WTC11 (cell line): ENCODE data around the gene C17orf67. TPM values are rescaled to one million over a fixed set of nuclear protein-coding genes. Genes with fewer than 3 reads are reported as not detected.

Experiments
- ARID4B ChIP-seq: sonication (generic); formaldehyde crosslinking; IDR thresholded peaks from 2 replicates; pipeline ENCODE4 v1.8.0; 2023; ENCODE audit warnings: missing genetic modification reagents, mild to moderate bottlenecking, borderline replicate concordance
- E2F1 ChIP-seq: sonication (generic); formaldehyde crosslinking; IDR thresholded peaks from 2 replicates; pipeline ENCODE4 v1.8.0; 2022; ENCODE audit warnings: mild to moderate bottlenecking, missing genetic modification reagents
- E2F4 ChIP-seq: sonication (generic); formaldehyde crosslinking; IDR thresholded peaks from 2 replicates; pipeline ENCODE4 v1.8.1; 2022; ENCODE audit warnings: low read depth, mild to moderate bottlenecking, moderate library complexity, missing genetic modification reagents, borderline replicate concordance
- GABPB1 ChIP-seq: sonication (generic); formaldehyde crosslinking; IDR thresholded peaks from 2 replicates; pipeline ENCODE4 v1.8.1; 2023; ENCODE audit warnings: mild to moderate bottlenecking, missing genetic modification reagents
- IRF1 ChIP-seq: sonication (generic); formaldehyde crosslinking; IDR thresholded peaks from 2 replicates; pipeline ENCODE4 v1.8.0; 2023; ENCODE audit warnings: missing genetic modification reagents
- JAZF1 ChIP-seq: fragments of 250-450 bp; sonication (Bioruptor Pico); IDR thresholded peaks from 2 replicates; pipeline ENCODE4 v1.9.0; 2021; ENCODE audit warnings: moderate library complexity, mild to moderate bottlenecking, inconsistent platforms
- JUN ChIP-seq: sonication (generic); formaldehyde crosslinking; IDR thresholded peaks from 2 replicates; pipeline ENCODE4 v1.8.0; 2023; ENCODE audit warnings: mild to moderate bottlenecking, missing genetic modification reagents
- MXD4 ChIP-seq: fragments of 250-450 bp; sonication (Bioruptor Pico); IDR thresholded peaks from 2 replicates; pipeline ENCODE4 v1.8.0; 2021; ENCODE audit warnings: mild to moderate bottlenecking, moderate library complexity, borderline replicate concordance
- MYBL2 ChIP-seq: sonication (generic); formaldehyde crosslinking; IDR thresholded peaks from 2 replicates; pipeline ENCODE4 v1.8.1; 2023; ENCODE audit warnings: mild to moderate bottlenecking, moderate library complexity, missing genetic modification reagents
- OVOL2 ChIP-seq: fragments of 250-450 bp; sonication (Bioruptor Pico); IDR thresholded peaks from 2 replicates; pipeline ENCODE4 v1.9.0; 2021; ENCODE audit warnings: mild to moderate bottlenecking, borderline replicate concordance
- PRRX2 ChIP-seq: fragments of 250-450 bp; sonication (Bioruptor Pico); IDR thresholded peaks from 2 replicates; pipeline ENCODE4 v1.8.0; 2021; ENCODE audit warnings: mild to moderate bottlenecking
- RORB ChIP-seq: fragments of 250-450 bp; sonication (Bioruptor Pico); IDR thresholded peaks from 2 replicates; pipeline ENCODE4 v1.9.0; 2021; ENCODE audit warnings: mild to moderate bottlenecking
- SOX15 ChIP-seq: fragments of 250-450 bp; sonication (Bioruptor Pico); IDR thresholded peaks from 2 replicates; pipeline ENCODE4 v1.9.0; 2021; ENCODE audit warnings: mild to moderate bottlenecking
- USF1 ChIP-seq: sonication (generic); formaldehyde crosslinking; IDR thresholded peaks from 2 replicates; pipeline ENCODE4 v1.8.0; 2022; ENCODE audit warnings: mild to moderate bottlenecking, missing genetic modification reagents
- ZNF138 ChIP-seq: sonication (generic); formaldehyde crosslinking; conservative IDR thresholded peaks from 2 replicates; pipeline ENCODE4 v1.8.1; 2022; ENCODE audit warnings: mild to moderate bottlenecking, moderate library complexity, missing genetic modification reagents
- ZNF219 ChIP-seq: sonication (generic); formaldehyde crosslinking; IDR thresholded peaks from 2 replicates; pipeline ENCODE4 v1.8.0; 2023; ENCODE audit warnings: missing genetic modification reagents, mild to moderate bottlenecking, borderline replicate concordance
- ZNF232 ChIP-seq: sonication (generic); formaldehyde crosslinking; IDR thresholded peaks from 2 replicates; pipeline ENCODE4 v1.8.0; 2022; ENCODE audit warnings: mild to moderate bottlenecking, missing genetic modification reagents
- ZNF263 ChIP-seq: sonication (generic); formaldehyde crosslinking; IDR thresholded peaks from 2 replicates; pipeline ENCODE4 v1.8.1; 2022; ENCODE audit warnings: low read depth, mild to moderate bottlenecking, moderate library complexity, missing genetic modification reagents
- ZNF423 ChIP-seq: fragments of 250-450 bp; sonication (Bioruptor Pico); IDR thresholded peaks from 2 replicates; pipeline ENCODE4 v2.1.2; 2022; ENCODE audit warnings: mild to moderate bottlenecking, moderate library complexity
- total RNA-seq: library from RNA; stranded (reverse); gene quantifications from 3 replicates; pipeline ENCODE4 v1.2.3, GENCODE V29; 2021
- TF ChIP-seq, protein P1 (sequence below): sonication (generic); formaldehyde crosslinking; conservative IDR thresholded peaks from 2 replicates; pipeline ENCODE4 v1.8.1; 2022; ENCODE audit warnings: mild to moderate bottlenecking, missing genetic modification reagents
- TF ChIP-seq, protein P2 (sequence below): sonication (generic); formaldehyde crosslinking; conservative IDR thresholded peaks from 2 replicates; pipeline ENCODE4 v1.8.1; 2023; ENCODE audit warnings: mild to moderate bottlenecking, low read depth, missing genetic modification reagents, moderate library complexity
- TF ChIP-seq, protein P3 (sequence below): sonication (generic); formaldehyde crosslinking; IDR thresholded peaks from 2 replicates; pipeline ENCODE4 v1.8.1; 2022; ENCODE audit warnings: mild to moderate bottlenecking, missing genetic modification reagents, moderate library complexity, borderline replicate concordance
- TF ChIP-seq, protein P4 (sequence below): sonication (generic); formaldehyde crosslinking; IDR thresholded peaks from 2 replicates; pipeline ENCODE4 v1.8.0; 2022; ENCODE audit warnings: mild to moderate bottlenecking, missing genetic modification reagents

Gene C17orf67
- total RNA-seq, 1 experiment from 2014 or later: 3.3 TPM

- TF ChIP-seq, protein P1, sequence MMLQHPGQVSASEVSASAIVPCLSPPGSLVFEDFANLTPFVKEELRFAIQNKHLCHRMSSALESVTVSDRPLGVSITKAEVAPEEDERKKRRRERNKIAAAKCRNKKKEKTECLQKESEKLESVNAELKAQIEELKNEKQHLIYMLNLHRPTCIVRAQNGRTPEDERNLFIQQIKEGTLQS (CRISPR knock-in tag): no peak
- TF ChIP-seq JUN (CRISPR knock-in tag) (0 out of 2 replicates have a peak, but pooled peaks have one; percentile 61), USF1 (CRISPR knock-in tag) (peak; percentile 36; the same call in 1 of the 2 replicates), IRF1 (no peak), RORB (CRISPR knock-in tag) (no peak), JAZF1 (CRISPR knock-in tag) (no peak), MYBL2 (CRISPR knock-in tag) (no peak), ZNF138 (no peak), E2F4 (CRISPR knock-in tag) (no peak), SOX15 (CRISPR knock-in tag) (no peak), OVOL2 (CRISPR knock-in tag) (no peak), ZNF232 (no peak), ZNF263 (CRISPR knock-in tag) (no peak), E2F1 (no peak), ZNF219 (CRISPR knock-in tag) (0 out of 2 replicates have a peak, but pooled peaks have one; percentile 55), ARID4B (CRISPR knock-in tag) (0 out of 2 replicates have a peak, but pooled peaks have one; percentile 40), ZNF423 (CRISPR knock-in tag) (no peak), MXD4 (CRISPR knock-in tag) (no peak), PRRX2 (CRISPR knock-in tag) (no peak), GABPB1 (CRISPR knock-in tag) (no peak)
- TF ChIP-seq, protein P2, sequence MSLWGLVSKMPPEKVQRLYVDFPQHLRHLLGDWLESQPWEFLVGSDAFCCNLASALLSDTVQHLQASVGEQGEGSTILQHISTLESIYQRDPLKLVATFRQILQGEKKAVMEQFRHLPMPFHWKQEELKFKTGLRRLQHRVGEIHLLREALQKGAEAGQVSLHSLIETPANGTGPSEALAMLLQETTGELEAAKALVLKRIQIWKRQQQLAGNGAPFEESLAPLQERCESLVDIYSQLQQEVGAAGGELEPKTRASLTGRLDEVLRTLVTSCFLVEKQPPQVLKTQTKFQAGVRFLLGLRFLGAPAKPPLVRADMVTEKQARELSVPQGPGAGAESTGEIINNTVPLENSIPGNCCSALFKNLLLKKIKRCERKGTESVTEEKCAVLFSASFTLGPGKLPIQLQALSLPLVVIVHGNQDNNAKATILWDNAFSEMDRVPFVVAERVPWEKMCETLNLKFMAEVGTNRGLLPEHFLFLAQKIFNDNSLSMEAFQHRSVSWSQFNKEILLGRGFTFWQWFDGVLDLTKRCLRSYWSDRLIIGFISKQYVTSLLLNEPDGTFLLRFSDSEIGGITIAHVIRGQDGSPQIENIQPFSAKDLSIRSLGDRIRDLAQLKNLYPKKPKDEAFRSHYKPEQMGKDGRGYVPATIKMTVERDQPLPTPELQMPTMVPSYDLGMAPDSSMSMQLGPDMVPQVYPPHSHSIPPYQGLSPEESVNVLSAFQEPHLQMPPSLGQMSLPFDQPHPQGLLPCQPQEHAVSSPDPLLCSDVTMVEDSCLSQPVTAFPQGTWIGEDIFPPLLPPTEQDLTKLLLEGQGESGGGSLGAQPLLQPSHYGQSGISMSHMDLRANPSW (CRISPR knock-in tag): 0 out of 2 replicates have a peak, but pooled peaks have one; percentile 73
- TF ChIP-seq, protein P3, sequence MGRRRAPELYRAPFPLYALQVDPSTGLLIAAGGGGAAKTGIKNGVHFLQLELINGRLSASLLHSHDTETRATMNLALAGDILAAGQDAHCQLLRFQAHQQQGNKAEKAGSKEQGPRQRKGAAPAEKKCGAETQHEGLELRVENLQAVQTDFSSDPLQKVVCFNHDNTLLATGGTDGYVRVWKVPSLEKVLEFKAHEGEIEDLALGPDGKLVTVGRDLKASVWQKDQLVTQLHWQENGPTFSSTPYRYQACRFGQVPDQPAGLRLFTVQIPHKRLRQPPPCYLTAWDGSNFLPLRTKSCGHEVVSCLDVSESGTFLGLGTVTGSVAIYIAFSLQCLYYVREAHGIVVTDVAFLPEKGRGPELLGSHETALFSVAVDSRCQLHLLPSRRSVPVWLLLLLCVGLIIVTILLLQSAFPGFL (CRISPR knock-in tag): no peak
- TF ChIP-seq, protein P4, sequence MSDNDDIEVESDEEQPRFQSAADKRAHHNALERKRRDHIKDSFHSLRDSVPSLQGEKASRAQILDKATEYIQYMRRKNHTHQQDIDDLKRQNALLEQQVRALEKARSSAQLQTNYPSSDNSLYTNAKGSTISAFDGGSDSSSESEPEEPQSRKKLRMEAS (CRISPR knock-in tag): peak; percentile 63
These were observed 902 bp upstream of the C17orf67 start (continued) for GRCh38 chr17:56834380-56835263.
